Caco-2 (cell line): ENCODE measurements around the gene MUSTN1. TPM values are rescaled to one million over a fixed set of nuclear protein-coding genes. Genes with fewer than 3 reads are reported as not detected.

Experiments used
- BruUV-seq: library from RNA; stranded (reverse); fragments of 400-500 nt; replicated peaks from 2 replicates; lab custom pipeline; 2021; lab: Mats Ljungman, UMichigan
- CTCF ChIA-PET: fragments of 300-600 bp; sonication (Branson Sonifier 250); formaldehyde crosslinking; loops from one replicate; lab custom pipeline; 2022; ENCODE audit warnings: antibody characterized with exemption; lab: Charles Lee
- POLR2A ChIA-PET: fragments of 300-600 bp; sonication (Branson Sonifier 250); formaldehyde crosslinking; loops from one replicate; lab custom pipeline; 2022; ENCODE audit warnings: antibody characterized with exemption; lab: Charles Lee
- DNase-seq, 2 experiments: peaks; one replicate each; pipeline versions ENCODE4 v3.0.0 to v3.0.0-alpha.2; 2020 to 2022
- H3K27me3 ChIP-seq: replicated peaks from 2 replicates; pipeline ENCODE4 v1.6.0; 2011; ENCODE audit warnings: low read length; ENCODE audit not compliant: control insufficient read depth, insufficient read depth
- H3K36me3 ChIP-seq: 2 replicates; pipeline ENCODE4 v1.5.1; 2011; ENCODE audit warnings: low read length; ENCODE audit not compliant: control insufficient read depth, insufficient read depth
- H3K4me1 ChIP-seq: fragments of 250-450 bp; sonication (Bioruptor Pico); 2 replicates; pipeline ENCODE4 v1.5.1; 2020; ENCODE audit warnings: mild to moderate bottlenecking
- H3K4me3 ChIP-seq: 2 replicates; pipeline ENCODE4 v1.5.1; 2011; ENCODE audit warnings: low read depth, mild to moderate bottlenecking, control low read depth, low read length
- H3K9me3 ChIP-seq: fragments of 250-450 bp; sonication (Bioruptor Pico); 2 replicates; pipeline ENCODE4 v1.5.1; 2020; ENCODE audit warnings: mild to moderate bottlenecking, moderate library complexity
- H3K27ac Mint-ChIP-seq: one replicate; pipeline ENCODE4 v1.8.0; 2022; ENCODE audit warnings: mixed read lengths; ENCODE audit not compliant: unreplicated experiment
- H3K27me3 Mint-ChIP-seq: one replicate; pipeline ENCODE4 v1.8.0; 2022; ENCODE audit warnings: mixed read lengths; ENCODE audit not compliant: insufficient read depth, unreplicated experiment
- H3K36me3 Mint-ChIP-seq: one replicate; pipeline ENCODE4 v1.8.0; 2022; ENCODE audit warnings: mild to moderate bottlenecking, mixed read lengths; ENCODE audit not compliant: insufficient read depth, unreplicated experiment
- H3K4me1 Mint-ChIP-seq: one replicate; pipeline ENCODE4 v1.8.0; 2022; ENCODE audit warnings: low read depth, mixed read lengths; ENCODE audit not compliant: unreplicated experiment
- H3K4me3 Mint-ChIP-seq: one replicate; pipeline ENCODE4 v1.8.0; 2022; ENCODE audit warnings: mild to moderate bottlenecking, moderate library complexity, mixed read lengths; ENCODE audit not compliant: unreplicated experiment
- H3K9me3 Mint-ChIP-seq: one replicate; pipeline ENCODE4 v1.8.0; 2022; ENCODE audit warnings: mixed read lengths; ENCODE audit not compliant: unreplicated experiment
- intact Hi-C: fragments of 100-400 bp; cut with micrococcal nuclease; formaldehyde crosslinking; loops from one replicate; pipeline ENCODE4 v1.10.0; 2022; ENCODE audit not compliant: unreplicated experiment
- total RNA-seq: library from RNA; stranded (reverse); gene quantifications from 2 replicates; pipeline ENCODE4 v1.2.3, GENCODE V29; 2022
- TF ChIP-seq, protein P1 (sequence below), 2 experiments: fragments of 200-600 bp in 1 of 2; IDR thresholded peaks; 1 replicate in 1 of 2; 2 replicates in 1 of 2; pipeline versions ENCODE4 v1.5.1 to v1.8.0; 2011 to 2022; ENCODE audit warnings: antibody characterized with exemption in 1 of 2, control low read depth in 1 of 2, inconsistent platforms in 1 of 2, low read depth in 1 of 2, low read length in 1 of 2, mild to moderate bottlenecking in 1 of 2, moderate library complexity in 1 of 2; ENCODE audit not compliant: insufficient read depth in 1 of 2, severe bottlenecking in 1 of 2, unreplicated experiment in 1 of 2

The MUSTN1 gene
- total RNA-seq, 1 experiment from 2014 or later: 1.8 TPM

DNA sequence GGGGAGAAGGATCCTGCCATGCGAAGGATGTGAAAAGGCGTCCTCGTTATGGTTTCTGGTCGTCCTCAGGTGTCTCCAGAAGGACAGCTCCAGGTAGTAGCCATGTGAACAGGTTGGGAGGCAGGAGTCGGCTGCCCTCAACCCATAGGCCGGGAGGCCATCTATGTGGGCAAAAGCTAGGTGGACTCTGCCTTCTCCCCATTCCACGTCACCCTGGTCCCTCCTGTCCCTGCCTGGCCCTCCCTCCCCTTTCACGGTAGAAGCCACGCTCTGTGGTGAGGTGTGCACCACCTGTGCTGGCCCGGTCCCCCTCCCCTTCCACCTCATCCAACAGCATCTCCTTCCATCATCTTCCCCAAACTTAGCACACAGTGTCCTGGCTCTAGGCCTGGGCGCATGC, 23.9 kb downstream of the MUSTN1 start:
- H3K27me3 ChIP-seq: no peaks in the 10 kb centered on the region

DNA sequence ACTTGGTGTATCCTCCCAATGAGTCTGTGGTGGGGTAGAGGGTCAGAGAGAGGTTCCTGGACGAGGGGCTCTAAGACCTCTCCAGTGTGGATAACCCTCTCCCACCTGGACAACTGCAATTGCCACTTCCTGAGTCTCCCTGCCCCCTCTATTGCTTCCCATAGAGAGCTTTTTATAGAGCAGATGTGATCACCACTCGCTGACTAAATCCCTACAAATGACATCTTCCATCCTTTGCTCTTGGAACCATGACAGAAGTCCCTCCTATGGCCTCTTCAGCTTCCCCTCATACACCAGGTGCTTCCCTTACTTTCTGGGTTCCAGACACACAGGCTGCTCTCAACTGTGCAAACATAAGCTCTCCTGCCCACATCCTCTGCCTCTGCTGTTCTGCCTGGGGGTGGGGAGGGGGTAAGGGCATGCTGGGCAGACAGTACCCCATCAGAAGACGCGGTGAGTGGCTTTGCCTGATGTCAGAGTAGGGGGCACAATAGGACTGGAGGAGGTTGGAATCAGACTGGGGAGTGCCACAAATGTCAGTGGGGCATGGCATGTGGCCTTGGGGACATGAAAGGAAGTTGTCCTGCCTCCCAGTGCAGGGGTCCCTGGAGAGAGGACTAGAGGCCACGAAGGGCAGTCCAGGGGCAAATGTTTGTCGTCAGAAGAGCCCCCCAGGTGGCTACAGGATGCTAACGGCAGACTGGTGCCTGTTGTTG, 25.0 kb downstream of the MUSTN1 start:
- no peaks in the 10 kb centered on the region for H3K9me3 ChIP-seq
- DNase-seq: no peak
- intact Hi-C loops: no loop called here
- no peaks in the 10 kb centered on the region for H3K27me3 Mint-ChIP-seq
- POLR2A ChIA-PET: no interaction called here
- CTCF ChIA-PET: interaction anchor here (0.6 kb wide), 1 partner anchor 73 kb away, joined by 3 read pairs; no protein-coding TSS in a partner anchor
- no peak overlapping the region for H3K27ac Mint-ChIP-seq
- H3K9me3 Mint-ChIP-seq: no peaks in the 10 kb centered on the region
- TF ChIP-seq, protein P1, sequence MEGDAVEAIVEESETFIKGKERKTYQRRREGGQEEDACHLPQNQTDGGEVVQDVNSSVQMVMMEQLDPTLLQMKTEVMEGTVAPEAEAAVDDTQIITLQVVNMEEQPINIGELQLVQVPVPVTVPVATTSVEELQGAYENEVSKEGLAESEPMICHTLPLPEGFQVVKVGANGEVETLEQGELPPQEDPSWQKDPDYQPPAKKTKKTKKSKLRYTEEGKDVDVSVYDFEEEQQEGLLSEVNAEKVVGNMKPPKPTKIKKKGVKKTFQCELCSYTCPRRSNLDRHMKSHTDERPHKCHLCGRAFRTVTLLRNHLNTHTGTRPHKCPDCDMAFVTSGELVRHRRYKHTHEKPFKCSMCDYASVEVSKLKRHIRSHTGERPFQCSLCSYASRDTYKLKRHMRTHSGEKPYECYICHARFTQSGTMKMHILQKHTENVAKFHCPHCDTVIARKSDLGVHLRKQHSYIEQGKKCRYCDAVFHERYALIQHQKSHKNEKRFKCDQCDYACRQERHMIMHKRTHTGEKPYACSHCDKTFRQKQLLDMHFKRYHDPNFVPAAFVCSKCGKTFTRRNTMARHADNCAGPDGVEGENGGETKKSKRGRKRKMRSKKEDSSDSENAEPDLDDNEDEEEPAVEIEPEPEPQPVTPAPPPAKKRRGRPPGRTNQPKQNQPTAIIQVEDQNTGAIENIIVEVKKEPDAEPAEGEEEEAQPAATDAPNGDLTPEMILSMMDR (IDR thresholded peaks at IDR 0.05; ENCODE audit: insufficient read depth in 1 of 2, low read depth in 1 of 2, low read length in 1 of 2, severe bottlenecking in 1 of 2, unreplicated experiment in 1 of 2): no peak
- H3K4me3 Mint-ChIP-seq: no peak overlapping the region
- no peaks in the 10 kb centered on the region for H3K4me1 ChIP-seq
- H3K36me3 ChIP-seq: no peaks in the 10 kb centered on the region
- no peaks in the 10 kb centered on the region for H3K27me3 ChIP-seq
- BruUV-seq: no TSS peak
- H3K4me3 ChIP-seq: no peak overlapping the region
- no peaks in the 10 kb centered on the region for H3K4me1 Mint-ChIP-seq
- no peaks in the 10 kb centered on the region for H3K36me3 Mint-ChIP-seq

More for the DNA sequence above, 23.9 kb downstream of the MUSTN1 start:
- no peaks in the 10 kb centered on the region for H3K36me3 Mint-ChIP-seq
- no peaks in the 10 kb centered on the region for H3K4me1 Mint-ChIP-seq
- Histone ChIP-seq H3K4me1 (no peaks in the 10 kb centered on the region), H3K9me3 (no peaks in the 10 kb centered on the region), H3K4me3 (no peak overlapping the region), H3K36me3 (no peaks in the 10 kb centered on the region)
- ChIA-PET POLR2A (no interaction called here), CTCF (no interaction called here)
- no TSS peak for BruUV-seq
- no peaks in the 10 kb centered on the region for H3K27me3 Mint-ChIP-seq
- H3K4me3 Mint-ChIP-seq: no peak overlapping the region
- intact Hi-C loops: no loop called here
- TF ChIP-seq, protein P1 (IDR thresholded peaks at IDR 0.05; ENCODE audit: insufficient read depth in 1 of 2, low read depth in 1 of 2, low read length in 1 of 2, severe bottlenecking in 1 of 2, unreplicated experiment in 1 of 2): no peak
- no peak for DNase-seq
- no peaks in the 10 kb centered on the region for H3K9me3 Mint-ChIP-seq
- no peak overlapping the region for H3K27ac Mint-ChIP-seq

DNA sequence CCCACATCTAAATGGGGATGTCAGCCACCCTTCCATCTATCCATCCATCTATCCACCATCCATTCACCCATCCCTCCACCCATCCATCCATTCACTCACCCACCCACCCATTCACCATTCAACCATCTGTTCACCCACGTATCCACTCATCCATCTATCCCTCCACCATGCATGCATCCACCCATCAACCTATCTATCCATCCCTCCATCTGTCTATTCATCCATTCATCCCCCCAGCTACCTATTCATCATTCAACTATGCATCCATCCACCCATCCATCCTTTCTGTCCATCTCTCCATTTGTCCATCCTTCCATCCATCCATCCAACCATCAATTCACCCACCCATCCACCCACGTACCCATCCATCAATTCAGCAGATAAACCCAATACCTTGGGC, 25.7 kb downstream of the MUSTN1 start:
- H3K36me3 Mint-ChIP-seq: no peaks in the 10 kb centered on the region
- H3K4me1 Mint-ChIP-seq: no peaks in the 10 kb centered on the region
- no peaks in the 10 kb centered on the region for H3K9me3 Mint-ChIP-seq
- H3K36me3 ChIP-seq: no peaks in the 10 kb centered on the region
- CTCF ChIA-PET: interaction anchor here (0.9 kb wide), 1 partner anchor 12 kb away, joined by 3 read pairs; no protein-coding TSS in a partner anchor
- H3K9me3 ChIP-seq: no peaks in the 10 kb centered on the region
- no peaks in the 10 kb centered on the region for H3K27me3 ChIP-seq
- TF ChIP-seq, protein P1 (IDR thresholded peaks at IDR 0.05; ENCODE audit: insufficient read depth in 1 of 2, low read depth in 1 of 2, low read length in 1 of 2, severe bottlenecking in 1 of 2, unreplicated experiment in 1 of 2): no peak
- no peak overlapping the region for H3K27ac Mint-ChIP-seq
- H3K27me3 Mint-ChIP-seq: no peaks in the 10 kb centered on the region
- BruUV-seq: no TSS peak
- no peak overlapping the region for H3K4me3 ChIP-seq
- POLR2A ChIA-PET: no interaction called here
- H3K4me1 ChIP-seq: no peaks in the 10 kb centered on the region
- no peak overlapping the region for H3K4me3 Mint-ChIP-seq
- DNase-seq: no peak
- intact Hi-C loops: no loop called here
